Measurements from ENCODE around the gene CCDC33.

DNA sequence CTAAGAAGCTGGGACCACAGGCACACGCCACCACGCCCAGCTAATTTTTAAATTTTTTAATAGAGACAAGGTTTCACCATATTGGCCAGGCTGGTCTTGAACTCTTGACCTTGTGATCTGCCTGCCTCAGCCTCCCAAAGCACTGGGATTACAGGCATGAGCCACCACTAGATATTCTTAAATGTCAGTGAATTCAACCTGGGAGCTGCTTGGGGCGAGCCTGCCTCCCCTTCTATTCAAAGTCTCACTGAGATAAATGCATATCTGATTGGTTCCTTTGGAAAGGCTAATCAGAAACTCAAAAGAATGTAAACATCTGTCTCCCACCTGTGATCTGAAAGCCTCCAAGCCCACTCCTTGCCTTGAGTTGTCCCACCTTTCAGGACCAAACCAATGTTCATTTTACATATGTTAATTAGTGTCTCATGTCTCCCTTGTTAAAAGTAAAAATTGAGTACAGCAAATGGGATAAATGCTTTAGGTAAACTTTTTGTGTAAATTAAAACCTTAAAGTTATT lies 116.3 kb downstream of the CCDC33 start:
- TF ChIP-seq, protein P1, sequence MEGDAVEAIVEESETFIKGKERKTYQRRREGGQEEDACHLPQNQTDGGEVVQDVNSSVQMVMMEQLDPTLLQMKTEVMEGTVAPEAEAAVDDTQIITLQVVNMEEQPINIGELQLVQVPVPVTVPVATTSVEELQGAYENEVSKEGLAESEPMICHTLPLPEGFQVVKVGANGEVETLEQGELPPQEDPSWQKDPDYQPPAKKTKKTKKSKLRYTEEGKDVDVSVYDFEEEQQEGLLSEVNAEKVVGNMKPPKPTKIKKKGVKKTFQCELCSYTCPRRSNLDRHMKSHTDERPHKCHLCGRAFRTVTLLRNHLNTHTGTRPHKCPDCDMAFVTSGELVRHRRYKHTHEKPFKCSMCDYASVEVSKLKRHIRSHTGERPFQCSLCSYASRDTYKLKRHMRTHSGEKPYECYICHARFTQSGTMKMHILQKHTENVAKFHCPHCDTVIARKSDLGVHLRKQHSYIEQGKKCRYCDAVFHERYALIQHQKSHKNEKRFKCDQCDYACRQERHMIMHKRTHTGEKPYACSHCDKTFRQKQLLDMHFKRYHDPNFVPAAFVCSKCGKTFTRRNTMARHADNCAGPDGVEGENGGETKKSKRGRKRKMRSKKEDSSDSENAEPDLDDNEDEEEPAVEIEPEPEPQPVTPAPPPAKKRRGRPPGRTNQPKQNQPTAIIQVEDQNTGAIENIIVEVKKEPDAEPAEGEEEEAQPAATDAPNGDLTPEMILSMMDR (IDR thresholded peaks at IDR 0.05; ENCODE audit: insufficient read depth, low read length, poor library complexity, severe bottlenecking) = no peak
- TF ChIP-seq EZH2phosphoT487 (conservative IDR thresholded peaks at IDR 0.05; ENCODE audit: low read length) = no peak

All from SU-DHL-6 (cell line).